ENCODE data around the gene ACTL7A.

DNA sequence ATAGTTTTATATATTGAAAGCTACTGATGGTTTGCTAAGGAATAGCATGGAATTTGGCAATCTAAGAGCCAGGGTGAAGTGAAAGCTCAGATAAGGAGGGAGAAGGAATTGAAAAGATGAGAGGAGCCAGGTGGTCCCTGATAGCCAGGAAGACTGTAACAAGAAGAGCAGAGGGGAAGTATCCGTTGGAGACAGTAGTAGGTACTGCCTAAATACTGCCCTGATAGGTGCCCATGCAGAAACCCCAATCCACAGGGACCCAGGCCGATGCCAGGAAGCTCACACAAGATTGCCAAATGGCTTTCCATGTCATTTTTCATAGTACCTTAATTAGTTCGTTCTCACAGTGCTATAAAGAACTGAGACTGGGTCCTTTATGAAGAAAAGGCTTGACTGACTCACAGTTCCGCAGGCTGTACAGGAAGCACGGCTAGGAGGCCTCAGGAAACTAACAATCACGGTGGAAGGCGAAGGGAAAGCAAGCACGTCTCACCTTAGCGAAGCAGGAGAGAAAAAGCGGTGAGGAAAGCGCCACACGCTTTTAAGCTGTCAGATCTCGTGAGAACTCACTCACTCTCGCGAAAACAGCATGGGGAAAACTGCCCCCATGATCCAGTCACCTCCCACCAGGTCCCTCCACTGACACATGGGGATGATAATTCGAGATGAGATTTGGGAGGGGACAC lies 19.3 kb upstream of the ACTL7A start:
- TF ChIP-seq POLR2A (IDR thresholded peaks at IDR 0.05) (no peak), EP300 (IDR thresholded peaks at IDR 0.05) (no peak)
- TF ChIP-seq, protein P1, sequence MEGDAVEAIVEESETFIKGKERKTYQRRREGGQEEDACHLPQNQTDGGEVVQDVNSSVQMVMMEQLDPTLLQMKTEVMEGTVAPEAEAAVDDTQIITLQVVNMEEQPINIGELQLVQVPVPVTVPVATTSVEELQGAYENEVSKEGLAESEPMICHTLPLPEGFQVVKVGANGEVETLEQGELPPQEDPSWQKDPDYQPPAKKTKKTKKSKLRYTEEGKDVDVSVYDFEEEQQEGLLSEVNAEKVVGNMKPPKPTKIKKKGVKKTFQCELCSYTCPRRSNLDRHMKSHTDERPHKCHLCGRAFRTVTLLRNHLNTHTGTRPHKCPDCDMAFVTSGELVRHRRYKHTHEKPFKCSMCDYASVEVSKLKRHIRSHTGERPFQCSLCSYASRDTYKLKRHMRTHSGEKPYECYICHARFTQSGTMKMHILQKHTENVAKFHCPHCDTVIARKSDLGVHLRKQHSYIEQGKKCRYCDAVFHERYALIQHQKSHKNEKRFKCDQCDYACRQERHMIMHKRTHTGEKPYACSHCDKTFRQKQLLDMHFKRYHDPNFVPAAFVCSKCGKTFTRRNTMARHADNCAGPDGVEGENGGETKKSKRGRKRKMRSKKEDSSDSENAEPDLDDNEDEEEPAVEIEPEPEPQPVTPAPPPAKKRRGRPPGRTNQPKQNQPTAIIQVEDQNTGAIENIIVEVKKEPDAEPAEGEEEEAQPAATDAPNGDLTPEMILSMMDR (IDR thresholded peaks at IDR 0.05): no peak
